ENCODE measurements around the gene PCYOX1L.

The PCYOX1L gene

DNA sequence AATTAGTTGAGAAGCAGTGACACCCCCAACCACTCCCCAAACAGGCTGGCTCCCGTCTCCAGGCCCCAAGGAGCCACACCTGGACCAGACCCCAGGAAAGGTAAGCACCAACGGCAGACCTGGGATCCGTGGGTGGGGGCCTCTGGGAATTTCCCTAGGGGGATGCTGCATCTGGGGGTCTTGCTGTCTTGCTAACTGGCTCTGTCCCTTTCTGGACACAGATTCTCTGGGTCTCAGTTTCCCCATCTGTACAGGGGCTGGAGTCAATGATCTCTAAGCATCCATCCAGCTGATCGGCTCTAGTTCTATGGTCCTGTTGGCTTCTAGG, 49.1 kb downstream of the PCYOX1L start:
- no peaks in the 10 kb centered on the region for H3K4me1 Mint-ChIP-seq (ENCODE audit: low read depth)
- no peaks in the 10 kb centered on the region for H3K27me3 Mint-ChIP-seq
- H3K4me3 Mint-ChIP-seq: no peak overlapping the region
- H3K27ac Mint-ChIP-seq: no peak overlapping the region
- H3K36me3 Mint-ChIP-seq (ENCODE audit: low read depth): no peaks in the 10 kb centered on the region
- no peaks in the 10 kb centered on the region for H3K9me3 Mint-ChIP-seq
- intact Hi-C loops (cut with micrococcal nuclease): no loop called here

DNA sequence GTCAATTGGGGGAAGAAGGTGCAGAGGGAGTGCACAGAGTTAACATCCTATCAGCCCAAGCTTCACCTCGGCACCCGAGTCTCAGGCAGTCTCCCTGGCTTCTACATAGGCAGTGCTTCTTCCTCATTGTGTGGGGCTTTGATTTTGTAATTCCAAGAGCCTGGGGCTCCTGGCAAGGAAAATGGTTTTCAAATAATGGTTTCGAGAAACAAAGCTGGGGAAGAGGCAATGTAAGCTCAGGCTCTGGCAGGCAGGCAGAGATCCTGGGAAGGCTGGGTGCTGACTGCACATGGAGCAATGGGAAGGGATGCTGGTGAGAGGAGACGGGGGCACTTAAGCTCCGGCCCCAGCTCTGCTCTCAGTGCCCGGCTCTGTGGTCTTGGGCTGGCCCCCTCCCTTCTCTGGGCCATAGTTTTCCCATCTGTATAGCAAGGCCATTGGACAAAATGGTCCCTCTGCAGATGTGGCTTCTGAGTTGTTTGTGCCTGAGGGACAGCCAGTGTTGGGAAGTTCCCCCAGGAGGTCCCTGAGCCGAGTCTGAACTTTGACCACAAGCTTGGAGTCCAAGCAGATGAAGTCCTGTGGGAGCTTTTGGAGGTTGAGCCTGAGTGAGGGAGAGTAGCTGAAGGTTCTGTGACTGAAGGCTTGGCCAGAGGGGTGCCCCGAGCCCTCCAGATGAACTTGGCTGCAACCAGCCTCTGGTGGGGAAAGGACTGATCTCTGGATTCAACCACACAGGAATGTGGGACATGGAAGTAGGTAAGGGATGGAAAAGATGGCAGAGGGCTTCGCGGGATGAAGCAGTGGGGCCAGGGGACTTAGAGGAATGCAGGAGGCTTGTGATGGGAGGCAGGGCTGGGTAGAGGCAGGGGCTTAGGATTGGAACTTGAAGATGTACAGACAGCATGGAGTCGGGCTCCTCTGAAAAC, 49.7 kb downstream of the PCYOX1L start:
- H3K9me3 Mint-ChIP-seq: no peaks in the 10 kb centered on the region
- intact Hi-C loops (cut with micrococcal nuclease): no loop called here
- H3K36me3 Mint-ChIP-seq (ENCODE audit: low read depth): no peaks in the 10 kb centered on the region
- H3K4me3 Mint-ChIP-seq: no peak overlapping the region
- no peaks in the 10 kb centered on the region for H3K4me1 Mint-ChIP-seq (ENCODE audit: low read depth)
- no peaks in the 10 kb centered on the region for H3K27me3 Mint-ChIP-seq
- no peak overlapping the region for H3K27ac Mint-ChIP-seq

DNA sequence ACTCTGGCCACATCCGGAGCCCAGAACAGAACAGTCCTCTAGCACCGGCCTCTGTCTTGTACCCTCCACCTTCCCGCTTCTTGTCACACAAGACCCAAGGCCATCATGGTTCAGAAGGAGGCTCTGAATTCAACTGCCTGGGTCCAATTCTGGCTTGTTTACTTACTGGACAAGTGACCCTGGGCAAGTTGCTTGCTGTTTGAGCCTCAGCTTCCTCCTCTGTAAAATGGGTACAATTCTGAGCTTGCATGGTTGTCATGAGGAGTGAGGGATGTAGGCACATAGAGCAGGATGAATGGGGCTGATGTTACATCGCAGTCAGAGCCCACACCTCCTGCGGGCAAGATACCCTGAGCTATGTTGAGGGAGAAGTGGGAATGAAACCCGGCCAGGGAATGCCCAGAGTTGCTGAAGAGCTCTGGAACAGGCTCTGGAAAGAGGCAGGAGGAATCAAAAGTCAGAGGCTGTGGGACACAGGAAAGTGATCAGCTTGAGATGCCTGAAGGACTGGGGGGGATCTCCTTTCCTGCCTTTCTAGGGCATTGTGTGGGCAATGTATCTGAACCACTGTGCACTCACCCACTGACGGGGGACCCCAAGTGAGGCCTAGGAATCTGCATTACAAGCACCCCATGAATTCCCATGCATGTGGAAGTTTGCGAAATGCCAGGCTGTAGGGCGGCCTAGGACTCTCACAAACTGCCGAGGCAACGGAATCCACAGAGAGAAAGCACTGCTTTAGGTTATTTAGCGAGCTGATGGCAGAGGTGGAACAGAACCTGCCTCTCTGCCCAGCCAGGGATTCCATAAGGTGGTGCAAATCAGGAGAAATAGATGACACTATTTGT, 50.6 kb downstream of the PCYOX1L start:
- Mint-ChIP-seq H3K9me3 (no peaks in the 10 kb centered on the region), H3K27ac (no peak overlapping the region), H3K4me1 (ENCODE audit: low read depth) (no peaks in the 10 kb centered on the region), H3K27me3 (no peaks in the 10 kb centered on the region), H3K4me3 (no peak overlapping the region), H3K36me3 (ENCODE audit: low read depth) (no peaks in the 10 kb centered on the region)
- intact Hi-C loops (cut with micrococcal nuclease): no loop called here

DNA sequence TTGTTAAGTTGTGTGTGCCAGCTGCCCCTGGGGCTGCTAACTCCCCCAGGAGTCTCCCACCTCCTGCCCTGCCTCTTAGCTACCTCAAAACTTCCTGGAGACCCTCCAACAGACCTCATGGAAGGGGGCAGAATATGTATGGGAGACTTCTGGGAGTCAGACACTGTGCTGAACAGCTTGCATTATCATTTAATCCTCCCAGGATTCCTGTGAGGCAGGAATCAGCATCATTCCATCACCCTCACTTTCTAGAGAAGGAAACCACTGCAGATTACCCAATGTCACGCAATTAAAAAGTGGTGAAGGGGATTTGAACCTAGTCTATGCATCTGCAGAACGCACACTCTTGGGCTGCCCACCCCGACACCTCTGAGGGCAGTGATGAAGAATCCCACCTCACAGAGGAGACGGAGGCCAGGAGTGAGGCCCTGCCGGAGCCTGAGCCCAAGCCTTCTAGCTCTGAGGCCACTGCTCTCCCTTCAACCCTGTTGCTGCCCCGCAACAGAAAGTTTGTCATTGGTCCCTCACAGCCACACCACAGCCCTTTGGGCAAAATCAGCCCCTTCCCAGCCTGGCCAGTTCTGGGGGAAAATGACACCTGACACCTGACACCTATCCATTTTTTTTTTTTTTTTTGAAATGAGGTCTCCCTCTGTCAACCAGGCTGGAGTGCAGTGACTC, 51.6 kb downstream of the PCYOX1L start:
- intact Hi-C loops (cut with micrococcal nuclease): no loop called here
- H3K36me3 Mint-ChIP-seq (ENCODE audit: low read depth): no peaks in the 10 kb centered on the region
- no peaks in the 10 kb centered on the region for H3K9me3 Mint-ChIP-seq
- H3K4me1 Mint-ChIP-seq (ENCODE audit: low read depth): no peaks in the 10 kb centered on the region
- no peaks in the 10 kb centered on the region for H3K27me3 Mint-ChIP-seq
- no peak overlapping the region for H3K27ac Mint-ChIP-seq
- no peak overlapping the region for H3K4me3 Mint-ChIP-seq

DNA sequence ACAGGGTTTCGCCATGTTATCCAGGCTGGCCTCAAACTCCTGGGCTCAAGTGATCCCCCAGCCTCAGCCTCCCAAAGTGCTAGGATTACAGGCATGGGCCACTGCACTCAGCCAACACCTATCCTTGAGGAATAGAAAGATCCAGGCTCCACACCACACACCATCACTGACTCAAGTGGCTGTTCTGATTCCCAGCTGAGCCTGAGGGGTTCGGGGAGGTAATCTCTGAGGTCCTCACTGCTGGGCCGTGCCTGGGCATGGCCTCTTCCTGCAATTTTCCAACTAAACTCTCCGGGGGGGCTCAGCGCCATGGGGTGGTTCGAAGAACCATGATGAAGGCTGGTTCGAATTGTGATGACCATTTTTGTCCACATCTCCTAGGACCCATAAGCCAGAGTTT, 52.2 kb downstream of the PCYOX1L start:
- Mint-ChIP-seq H3K36me3 (ENCODE audit: low read depth) (no peaks in the 10 kb centered on the region), H3K27me3 (no peaks in the 10 kb centered on the region), H3K9me3 (no peaks in the 10 kb centered on the region), H3K4me1 (ENCODE audit: low read depth) (no peaks in the 10 kb centered on the region), H3K4me3 (no peak overlapping the region), H3K27ac (no peak overlapping the region)
- intact Hi-C loops (cut with micrococcal nuclease): no loop called here

DNA sequence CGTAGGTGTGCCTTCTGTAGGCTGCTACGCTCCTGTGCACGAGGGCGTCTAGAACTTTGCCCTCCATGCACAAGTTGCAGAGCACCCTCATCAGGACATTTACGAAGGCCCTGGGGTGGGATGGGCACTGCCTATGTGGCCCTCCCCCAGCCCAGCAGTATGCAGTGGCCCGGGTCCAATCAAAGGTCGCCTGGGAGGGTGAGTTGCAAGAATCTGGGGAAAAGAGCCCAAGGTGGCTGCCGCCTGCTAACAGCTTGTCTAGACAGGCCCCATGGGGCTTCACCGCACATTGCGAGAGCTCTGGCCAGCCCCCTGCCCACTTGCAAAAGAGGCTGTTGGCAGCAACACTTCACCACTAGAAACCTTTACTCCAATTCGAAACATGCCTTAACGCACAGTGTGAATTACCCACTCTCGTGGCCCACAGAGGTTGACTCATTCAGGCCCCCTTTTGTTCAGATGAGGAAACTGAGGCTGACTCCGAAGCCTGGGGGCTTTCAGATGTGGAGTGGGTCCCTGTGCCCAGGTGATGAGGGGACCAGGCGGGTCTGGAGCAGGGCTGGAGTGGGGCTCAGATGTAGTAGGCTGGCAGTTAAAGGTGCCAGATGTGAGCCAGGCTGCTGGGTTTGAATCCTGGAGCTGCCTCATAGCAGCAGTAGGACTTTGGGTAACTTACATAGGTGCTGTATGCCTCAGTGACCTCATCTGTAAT, 53.0 kb downstream of the PCYOX1L start:
- no peaks in the 10 kb centered on the region for H3K36me3 Mint-ChIP-seq (ENCODE audit: low read depth)
- intact Hi-C loops (cut with micrococcal nuclease): no loop called here

DNA sequence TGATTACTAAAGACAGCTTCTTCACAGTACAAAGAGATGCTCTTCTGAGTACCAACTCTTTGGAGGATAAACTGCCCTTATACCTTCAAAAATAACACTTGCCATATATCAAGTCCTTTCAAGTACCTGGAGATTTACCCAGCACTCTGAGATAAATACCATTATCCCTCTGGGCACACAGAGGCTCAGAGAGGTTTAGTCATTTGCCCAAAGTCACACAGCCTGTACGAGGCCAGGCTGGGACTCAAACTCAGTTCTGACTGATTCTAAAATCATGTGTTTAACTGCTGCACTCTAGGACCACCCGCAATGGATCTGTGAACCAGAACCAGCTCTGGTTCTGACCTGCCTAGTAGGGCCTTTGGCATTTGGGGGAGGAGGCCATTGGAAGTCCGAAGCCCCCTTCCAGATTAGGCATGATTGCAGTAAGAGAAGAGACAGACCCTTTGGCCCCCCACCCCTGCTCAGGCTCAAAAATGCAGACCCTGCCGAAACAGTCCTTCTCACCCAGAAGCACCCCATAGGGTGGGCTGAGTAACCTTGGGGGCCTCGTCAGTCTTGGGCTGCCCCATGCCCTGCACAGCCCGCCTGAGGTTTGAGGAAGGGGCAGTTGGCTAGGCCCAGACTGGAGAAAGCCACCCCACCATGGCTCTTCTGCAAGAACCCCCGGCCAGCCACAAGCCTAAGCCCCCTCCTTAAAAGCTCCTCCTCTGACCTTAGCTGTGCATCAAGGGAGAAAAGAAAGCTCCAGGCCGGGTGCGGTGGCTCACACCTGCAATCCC, 54.1 kb downstream of the PCYOX1L start:
- Mint-ChIP-seq H3K9me3 (no peaks in the 10 kb centered on the region), H3K27me3 (no peaks in the 10 kb centered on the region), H3K4me3 (no peak overlapping the region), H3K36me3 (ENCODE audit: low read depth) (no peaks in the 10 kb centered on the region), H3K4me1 (ENCODE audit: low read depth) (no peaks in the 10 kb centered on the region), H3K27ac (no peak overlapping the region)
- intact Hi-C loops (cut with micrococcal nuclease): no loop called here

More for the DNA sequence above, 53.0 kb downstream of the PCYOX1L start:
- no peaks in the 10 kb centered on the region for H3K9me3 Mint-ChIP-seq
- H3K4me1 Mint-ChIP-seq (ENCODE audit: low read depth): no peaks in the 10 kb centered on the region
- no peak overlapping the region for H3K27ac Mint-ChIP-seq
- H3K27me3 Mint-ChIP-seq: no peaks in the 10 kb centered on the region
- no peak overlapping the region for H3K4me3 Mint-ChIP-seq

DNA sequence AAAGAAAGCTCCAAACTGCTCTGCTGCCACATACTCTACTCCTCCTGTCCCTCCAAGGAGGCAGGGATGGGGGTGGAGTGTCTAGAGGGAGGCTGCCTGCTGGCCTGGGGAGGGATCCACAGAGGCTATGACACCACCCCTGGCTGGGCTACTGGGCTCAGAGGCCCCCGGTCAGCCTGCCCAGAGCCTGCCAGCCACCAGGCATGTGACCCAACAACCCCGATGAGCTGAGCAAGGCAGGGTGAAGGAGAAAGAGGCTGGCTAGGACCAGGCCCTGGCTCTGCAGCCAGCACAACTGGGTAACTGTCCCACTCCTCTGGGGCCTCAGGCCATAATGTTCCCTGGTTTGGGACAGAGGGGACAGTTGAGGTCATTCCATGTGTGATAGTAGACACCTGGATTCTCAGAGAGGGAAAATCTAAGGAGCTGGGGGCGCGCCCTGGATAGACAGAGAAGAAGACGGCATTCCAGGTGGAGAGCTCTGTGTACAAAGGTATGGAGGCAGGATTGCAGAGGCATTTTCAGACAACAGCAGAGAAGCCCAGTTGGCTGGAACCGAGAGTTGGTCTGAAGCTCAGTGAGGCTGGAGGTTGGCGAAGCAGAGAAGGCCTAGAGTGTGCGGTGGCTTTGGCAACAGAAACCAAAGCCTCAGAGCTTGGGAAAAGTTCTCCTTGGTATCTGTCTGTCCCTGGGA, 55.1 kb downstream of the PCYOX1L start:
- intact Hi-C loops (cut with micrococcal nuclease): no loop called here
- Mint-ChIP-seq H3K27ac (no peak overlapping the region), H3K27me3 (no peaks in the 10 kb centered on the region), H3K4me1 (ENCODE audit: low read depth) (peaks cover 6% of the 10 kb centered on the region), H3K4me3 (no peak overlapping the region), H3K9me3 (no peaks in the 10 kb centered on the region), H3K36me3 (ENCODE audit: low read depth) (no peaks in the 10 kb centered on the region)

DNA sequence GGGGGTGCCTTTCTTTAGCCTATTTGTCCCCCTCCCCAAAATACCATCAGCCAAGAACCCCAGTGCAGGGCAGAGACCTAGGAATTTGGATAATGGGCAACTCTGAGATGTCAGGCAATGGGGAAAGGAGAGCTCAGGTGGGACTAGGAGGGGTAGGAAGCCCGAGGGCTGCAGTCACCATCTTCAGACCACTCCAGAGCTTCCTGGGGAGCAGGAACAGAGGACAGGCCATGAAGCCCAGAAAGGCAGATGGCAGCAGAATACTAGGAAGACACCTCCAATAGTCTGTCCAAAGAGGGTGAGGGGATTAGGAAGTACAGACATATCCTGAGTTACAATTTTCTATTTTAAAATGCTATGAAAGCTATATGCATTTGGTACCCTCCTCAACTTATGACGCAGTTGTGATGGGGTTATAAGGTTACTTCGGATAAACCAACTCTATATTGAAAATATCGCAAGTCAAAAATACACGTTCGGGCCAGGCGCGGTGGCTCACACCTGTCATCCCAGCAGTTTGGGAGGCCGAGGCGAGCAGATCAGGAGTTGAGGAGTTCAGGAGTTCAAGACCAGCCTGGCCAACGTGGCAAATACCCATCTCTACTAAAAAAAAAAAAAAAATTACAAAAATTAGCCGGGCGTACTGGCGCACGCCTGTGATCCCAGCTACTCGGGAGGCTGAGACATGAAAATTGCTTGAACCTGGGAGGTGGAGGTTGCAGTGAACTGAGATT, 55.8 kb downstream of the PCYOX1L start:
- intact Hi-C loops (cut with micrococcal nuclease): no loop called here
- H3K27me3 Mint-ChIP-seq: no peaks in the 10 kb centered on the region
- H3K9me3 Mint-ChIP-seq: no peaks in the 10 kb centered on the region
- H3K27ac Mint-ChIP-seq: no peak overlapping the region
- no peak overlapping the region for H3K4me3 Mint-ChIP-seq
- peaks cover 6% of the 10 kb centered on the region for H3K4me1 Mint-ChIP-seq (ENCODE audit: low read depth)
- no peaks in the 10 kb centered on the region for H3K36me3 Mint-ChIP-seq (ENCODE audit: low read depth)

DNA sequence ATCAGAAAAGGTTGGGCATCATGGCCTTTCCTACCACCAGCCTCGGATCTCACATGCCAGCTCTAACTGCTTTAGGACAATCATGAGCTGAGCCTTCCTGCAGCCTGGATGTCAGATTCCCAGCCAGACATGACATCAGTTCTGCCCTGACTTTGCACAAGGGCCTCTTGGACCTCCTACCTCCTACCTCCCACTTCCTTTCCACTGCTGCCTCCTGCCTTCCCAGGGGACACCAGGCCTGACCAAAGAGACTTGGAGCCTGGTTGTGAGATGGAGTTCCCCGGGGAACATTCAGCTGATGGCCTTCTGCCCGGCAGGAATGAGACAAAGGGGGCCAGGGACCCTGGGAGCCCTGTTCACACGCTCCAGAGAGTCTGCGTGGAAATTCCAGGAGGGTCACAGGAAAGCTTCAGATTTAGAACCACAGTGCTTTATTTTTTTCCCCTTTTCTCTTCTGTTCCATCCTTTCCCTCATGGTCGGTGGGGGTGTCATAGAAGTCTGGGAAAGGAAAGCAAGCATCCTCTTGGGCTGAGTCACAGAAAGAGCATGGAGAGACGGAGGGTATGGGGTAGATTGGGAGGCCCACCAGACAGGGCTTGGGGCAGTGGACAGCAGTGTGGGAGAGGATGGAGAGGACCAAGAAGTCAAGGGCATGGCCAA, 56.7 kb downstream of the PCYOX1L start:
- H3K27me3 Mint-ChIP-seq: no peaks in the 10 kb centered on the region
- H3K27ac Mint-ChIP-seq: no peak overlapping the region
- H3K9me3 Mint-ChIP-seq: no peaks in the 10 kb centered on the region

DNA sequence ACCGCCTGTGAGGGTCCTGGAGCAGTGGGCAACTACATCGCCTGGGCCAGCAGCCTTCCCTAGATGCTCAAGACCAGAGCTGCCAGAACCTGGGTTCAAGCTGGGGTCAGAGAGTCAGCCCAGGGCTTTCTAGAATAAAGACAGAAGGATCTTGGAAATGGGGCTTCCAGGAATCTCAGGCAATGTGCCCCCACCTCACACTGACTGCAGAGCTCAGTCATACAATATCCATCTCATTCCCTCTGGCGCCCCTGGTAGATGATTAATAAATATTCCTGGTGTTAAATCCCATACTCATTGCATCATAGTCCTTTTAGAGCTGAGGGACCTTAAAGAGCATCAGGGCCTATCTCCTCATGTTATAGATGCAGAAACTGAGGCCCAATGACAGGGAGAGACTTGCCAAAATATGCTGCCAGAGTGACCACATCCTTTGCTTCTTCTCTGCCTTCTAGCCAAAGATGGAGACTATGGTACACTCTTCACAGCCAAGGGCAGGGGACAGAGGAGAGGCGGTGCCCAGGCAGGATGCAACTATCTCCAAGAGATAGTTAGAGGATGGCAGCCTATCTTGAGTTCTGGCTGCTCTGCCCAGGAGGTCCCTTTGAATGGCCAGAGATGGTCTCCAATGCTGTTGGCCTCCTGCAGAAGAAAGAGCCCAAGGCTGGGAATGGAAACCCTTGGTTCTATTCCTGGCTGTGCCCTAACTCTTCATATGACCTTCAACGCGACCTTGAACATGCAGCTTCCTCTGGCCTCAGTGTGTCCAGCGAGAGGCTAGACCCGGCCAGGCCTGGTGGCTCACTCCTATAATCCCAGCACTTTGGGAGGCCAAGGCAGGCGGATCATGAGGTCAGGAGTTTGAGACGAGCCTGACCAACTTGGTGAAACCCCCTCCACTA, 57.5 kb downstream of the PCYOX1L start:
- Mint-ChIP-seq H3K36me3 (ENCODE audit: low read depth) (no peaks in the 10 kb centered on the region), H3K27me3 (no peaks in the 10 kb centered on the region)
- intact Hi-C loops (cut with micrococcal nuclease): no loop called here

More for the DNA sequence above, 56.7 kb downstream of the PCYOX1L start:
- Mint-ChIP-seq H3K4me1 (ENCODE audit: low read depth) (peaks cover 6% of the 10 kb centered on the region), H3K36me3 (ENCODE audit: low read depth) (no peaks in the 10 kb centered on the region), H3K4me3 (no peak overlapping the region)
- intact Hi-C loops (cut with micrococcal nuclease): no loop called here

More for the DNA sequence above, 57.5 kb downstream of the PCYOX1L start:
- H3K4me1 Mint-ChIP-seq (ENCODE audit: low read depth): peaks cover 6% of the 10 kb centered on the region
- H3K9me3 Mint-ChIP-seq: no peaks in the 10 kb centered on the region
- H3K27ac Mint-ChIP-seq: no peak overlapping the region
- H3K4me3 Mint-ChIP-seq: no peak overlapping the region
